ENCODE data around the gene RFX4.

GRCh38 chr12:106679574-106679973 lies 96.8 kb downstream of the RFX4 start:
- TF ChIP-seq CTCF (IDR thresholded peaks at IDR 0.05) = no peak
- no peak for TF ChIP-seq POLR2AphosphoS5 (IDR thresholded peaks at IDR 0.05)
